K562 (cell line): Measurements from ENCODE around the gene DCDC2. TPM values are rescaled to one million over a fixed set of nuclear protein-coding genes. Genes with fewer than 3 reads are reported as not detected.

Experiments
- ATAC-seq: fragments of 200-7000 bp; cut with Tn5 transposase; 3 replicates; pipeline ENCODE4 v1.9.1; 2020; ENCODE audit warnings: moderate library complexity
- BruUV-seq: library from RNA; stranded (reverse); fragments of 400-500 nt; replicated peaks from 2 replicates; lab custom pipeline; 2021; lab: Mats Ljungman, UMichigan
- CTCF ChIA-PET: fragments of 300-600 bp; formaldehyde crosslinking; extraction: SDS; loops from one replicate; lab custom pipeline; 2021; ENCODE audit warnings: low intra/inter-chr PET ratio; lab: Yijun Ruan, JAX
- POLR2A ChIA-PET: fragments of 300-600, 350-650 bp; sonication (Branson Sonifier 250); formaldehyde crosslinking; extraction: SDS; loops from one replicate; lab custom pipeline; 2021; ENCODE audit warnings: antibody characterized with exemption, inconsistent platforms; lab: Yijun Ruan, JAX
- DNase-seq, 4 experiments: peaks; one replicate each; pipeline versions ENCODE4 v3.0.0 to v3.0.0-alpha.2; 2011 to 2018; ENCODE audit warnings: low spot score in 3 of 4, mixed read lengths in 3 of 4; ENCODE audit errors: extremely low read depth in 1 of 4
- FAIRE-seq: peaks from 2 replicates; lab custom pipeline; 2011; peaks lifted over from hg19 to GRCh38; lab: Jason Lieb, UNC
- H2AFZ ChIP-seq: 2 replicates; pipeline ENCODE4 v1.6.0; 2011; ENCODE audit warnings: low read depth, low read length, control low read depth, inconsistent platforms
- H3K27ac ChIP-seq: fragments of 200-600 bp; 3 replicates; pipeline ENCODE4 v1.8.0; 2011; ENCODE audit warnings: low read depth, mild to moderate bottlenecking, control low read depth, inconsistent platforms, low read length, moderate library complexity, mixed read lengths; ENCODE audit errors: extremely low read depth
- H3K27me3 ChIP-seq, 2 experiments: fragments of 300-600 bp in 1 of 2; 2 replicates in 1 of 2; 3 replicates in 1 of 2; pipeline versions ENCODE4 v1.6.0 to v1.8.0; 2011; ENCODE audit warnings: inconsistent platforms in 2 of 2, low read length in 2 of 2, mild to moderate bottlenecking in 1 of 2, mixed read lengths in 1 of 2, moderate library complexity in 1 of 2; ENCODE audit not compliant: control insufficient read depth in 2 of 2, insufficient read depth in 2 of 2
- H3K36me3 ChIP-seq: fragments of 300-600 bp; 3 replicates; pipeline ENCODE4 v1.8.0; 2011; ENCODE audit warnings: mild to moderate bottlenecking, low read length, inconsistent platforms; ENCODE audit not compliant: control insufficient read depth, insufficient read depth
- H3K4me1 ChIP-seq, 2 experiments: fragments of 200-600 bp in 1 of 2; replicated peaks in 1 of 2; 2 replicates in 1 of 2; 3 replicates in 1 of 2; pipeline versions ENCODE4 v1.5.1 to v1.8.0; 2011; ENCODE audit warnings: inconsistent platforms in 2 of 2, low read length in 2 of 2, mild to moderate bottlenecking in 1 of 2, mixed read lengths in 1 of 2, moderate library complexity in 1 of 2; ENCODE audit not compliant: control insufficient read depth in 2 of 2, insufficient read depth in 2 of 2
- H3K4me2 ChIP-seq: 2 replicates; pipeline ENCODE4 v1.6.1; 2011; ENCODE audit warnings: low read length, control low read depth, inconsistent platforms, mixed read lengths; ENCODE audit not compliant: insufficient read depth
- H3K4me3 ChIP-seq: fragments of 200-600 bp; sonication (generic), shearing (Covaris generic); 2 replicates; pipeline ENCODE4 v1.5.1; 2016; ENCODE audit warnings: control low read depth, inconsistent platforms
- H3K79me2 ChIP-seq: fragments of 200-600 bp; 3 replicates; pipeline ENCODE4 v1.8.0; 2011; ENCODE audit warnings: low read length, inconsistent platforms; ENCODE audit not compliant: control insufficient read depth, insufficient read depth
- H3K9ac ChIP-seq, 2 experiments: 2 replicates each; pipeline versions ENCODE4 v1.6.0 to v1.6.1; 2011; ENCODE audit warnings: low read depth in 2 of 2, low read length in 2 of 2, control low read depth in 1 of 2, inconsistent platforms in 1 of 2, mild to moderate bottlenecking in 1 of 2, mixed read lengths in 1 of 2; ENCODE audit not compliant: insufficient read depth in 1 of 2
- H3K9me1 ChIP-seq: one replicate; pipeline ENCODE4 v1.6.0; 2011; ENCODE audit warnings: inconsistent platforms, mild to moderate bottlenecking, low read length, moderate library complexity; ENCODE audit not compliant: control insufficient read depth, insufficient read depth
- H3K9me3 ChIP-seq: replicated peaks from 2 replicates; pipeline ENCODE4 v1.5.1; 2011; ENCODE audit warnings: low read depth, low read length, inconsistent platforms; ENCODE audit not compliant: control insufficient read depth, insufficient read depth
- H4K20me1 ChIP-seq: replicated peaks from 2 replicates; pipeline ENCODE4 v1.6.1; 2011; ENCODE audit warnings: low read length, inconsistent platforms, mixed read lengths; ENCODE audit not compliant: control insufficient read depth, insufficient read depth
- CBFA2T2 ChIP-seq: fragments of 450-650 bp; conservative IDR thresholded peaks from 2 replicates; pipeline ENCODE4 v1.6.1; 2017; ENCODE audit warnings: mild to moderate bottlenecking
- CEBPB ChIP-seq: fragments of 450-650 bp; IDR thresholded peaks from 2 replicates; pipeline ENCODE4 v1.6.1; 2016; ENCODE audit warnings: missing genetic modification characterization, missing compliant biosample characterization
- CEBPG ChIP-seq, 3 experiments: fragments of 200-800 bp in 1 of 3; sonication (Bioruptor generic) in 1 of 3; sonication (generic) in 1 of 3; formaldehyde crosslinking in 1 of 3; IDR thresholded peaks in 2 of 3; conservative IDR thresholded peaks in 1 of 3; 2 replicates each; pipeline versions ENCODE4 v1.6.1 to v1.8.0; 2016 to 2022; ENCODE audit warnings: missing compliant biosample characterization in 2 of 3, missing genetic modification characterization in 2 of 3, mild to moderate bottlenecking in 1 of 3, missing genetic modification reagents in 1 of 3
- CREM ChIP-seq: IDR thresholded peaks from 2 replicates; pipeline ENCODE4 v1.6.1; 2014; ENCODE audit warnings: antibody characterized with exemption, low read depth
- ERF ChIP-seq: fragments of 450-650 bp; formaldehyde crosslinking; IDR thresholded peaks from 2 replicates; pipeline ENCODE4 v1.4.0; 2020; ENCODE audit warnings: mild to moderate bottlenecking, mixed read lengths
- ETV1 ChIP-seq: fragments of 450-650 bp; conservative IDR thresholded peaks from 2 replicates; pipeline ENCODE4 v1.6.1; 2016; ENCODE audit warnings: missing genetic modification characterization, control low read depth, low read depth, missing compliant biosample characterization
- OTX1 ChIP-seq: fragments of 450-650 bp; formaldehyde crosslinking; IDR thresholded peaks from 2 replicates; pipeline ENCODE4 v1.4.0; 2022; ENCODE audit warnings: mild to moderate bottlenecking
- PCBP1 ChIP-seq: fragments of 200-400 bp; formaldehyde crosslinking; IDR thresholded peaks from 2 replicates; pipeline ENCODE4 v1.6.1; 2018; ENCODE audit warnings: mild to moderate bottlenecking, low read depth, low read length; ENCODE audit not compliant: poor library complexity, severe bottlenecking
- VEZF1 ChIP-seq: fragments of 200-800 bp; sonication (Bioruptor generic); IDR thresholded peaks from 2 replicates; pipeline ENCODE4 v1.6.1; 2017; ENCODE audit warnings: missing genetic modification characterization, missing compliant biosample characterization
- WGBS: fragments of 100-300 bp; shearing (Covaris generic); methylation state at CpG from one replicate; pipeline ENCODE4 v1.1.6; 2016; ENCODE audit warnings: low coverage, mixed read lengths; ENCODE audit not compliant: insufficient coverage; ENCODE audit errors: missing lambda C conversion rate; 5-methylcytosine and 5-hydroxymethylcytosine counted together
- in situ Hi-C: fragments of 300-500 bp; cut with MboI; formaldehyde crosslinking; loops from 4 replicates; pipeline ENCODE4 v1.15.0; 2018; ENCODE audit warnings: inconsistent platforms, mixed read lengths
- intact Hi-C: fragments of 100-400 bp; cut with micrococcal nuclease; formaldehyde crosslinking; loops from 2 replicates; pipeline ENCODE4 v1.14.2; 2022
- polyA plus RNA-seq, 8 experiments: library from polyadenylated mRNA; depleted of rRNA in 4 of 8; stranded (reverse) in 5 of 8; unstranded in 3 of 8; fragments of >200 nt; fragmentation: Nextera tagmentation in 2 of 8; fragmentation: Illumina TruSeq in 1 of 8; extraction: Ambion mirVana in 2 of 8; extraction: Trizol in 1 of 8; gene quantifications; 2 replicates each; pipeline versions ENCODE4 v1.2.1 to v1.2.3, GENCODE V29; 2011 to 2014; ENCODE audit warnings: inconsistent platforms in 1 of 8, missing spikeins in 1 of 8
- total RNA-seq, 7 experiments: library from RNA; depleted of rRNA in 6 of 7; stranded (reverse); fragments of >200 nt in 6 of 7; fragmentation: Illumina TruSeq in 2 of 7; extraction: Trizol in 2 of 7; gene quantifications; 2 replicates each; pipeline versions ENCODE4 v1.2.1 to v1.2.3, GENCODE V29; 2011 to 2021; ENCODE audit warnings: low replicate concordance in 1 of 7
- TF ChIP-seq, protein P1 (sequence below): fragments of 250-450 bp; sonication (Bioruptor Pico); IDR thresholded peaks from 2 replicates; pipeline ENCODE4 v1.9.0; 2021; ENCODE audit warnings: mild to moderate bottlenecking, inconsistent platforms

DCDC2 gene
- total and polyA plus RNA-seq, 9 of the 15 experiments (the other 6 are each of a cell fraction or from before 2014, with no cell fraction given), result 0.04 TPM; not detected in 8

DNA sequence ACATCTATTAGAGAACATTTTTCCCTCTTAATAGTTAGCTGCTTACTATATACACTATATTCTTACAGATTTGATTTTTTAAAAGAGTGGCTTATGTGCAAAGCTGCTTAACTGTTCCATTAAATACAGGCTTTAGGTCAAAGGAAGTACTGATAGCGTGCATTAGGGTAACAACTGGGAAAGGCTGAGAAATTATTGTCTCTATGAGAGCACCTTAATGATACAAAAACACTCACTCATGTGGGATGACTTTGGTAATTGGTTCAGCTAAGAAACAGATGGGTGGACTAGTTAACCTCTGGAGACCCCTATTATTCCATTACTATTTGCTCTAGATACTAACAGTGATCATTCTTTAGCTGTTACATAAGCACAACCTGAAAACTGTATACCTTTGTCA lies 4.0 kb downstream of the DCDC2 start (continued):
- TF ChIP-seq CBFA2T2, result no peak
- TF ChIP-seq OTX1 (CRISPR knock-in tag), result no peak

DNA sequence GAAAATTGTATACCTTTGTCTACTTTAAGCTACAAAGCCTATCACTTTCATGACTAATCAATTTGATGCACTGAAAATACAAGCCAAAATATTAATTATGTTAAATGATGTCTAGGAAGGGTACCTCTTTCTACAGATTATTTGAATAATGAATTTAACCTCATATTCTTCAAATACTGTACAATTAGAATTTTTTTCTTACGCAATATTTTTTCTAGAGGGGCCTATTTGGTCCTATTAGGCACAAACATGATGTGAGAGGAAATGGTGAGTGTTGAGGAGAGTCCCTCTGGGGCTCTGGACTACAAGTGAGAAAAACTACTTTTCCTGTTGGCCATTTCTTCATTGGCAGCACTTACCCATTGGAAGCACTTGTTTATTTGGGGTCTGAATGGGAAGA lies 5.4 kb downstream of the DCDC2 start:
- in situ Hi-C loops, result no loop called here
- H3K9ac ChIP-seq, result no peak overlapping the region
- ChIA-PET CTCF (no interaction called here), POLR2A (interaction anchor here (1.1 kb wide), 1 partner anchor 18 kb away, joined by 5 read pairs; no protein-coding TSS in a partner anchor)
- H3K36me3 ChIP-seq, result no peaks in the 10 kb centered on the region
- no peaks in the 10 kb centered on the region for H4K20me1 ChIP-seq
- H3K27me3 ChIP-seq, result peaks cover 12 to 17% of the 10 kb centered on the region in 2 experiments; a peak in 3 of 5 replicates
- 6% methylated on average over 1 of the region's 1 CpG for WGBS
- no TSS peak for BruUV-seq
- no peak overlapping the region for H3K4me3 ChIP-seq
- H3K9me1 ChIP-seq, result no peaks in the 10 kb centered on the region
- no peaks in the 10 kb centered on the region for H3K9me3 ChIP-seq
- H3K4me2 ChIP-seq, result no peak overlapping the region
- no peak for TF ChIP-seq ETV1 (tag)
- TF ChIP-seq CREM, result no peak
- TF ChIP-seq OTX1 (CRISPR knock-in tag), result no peak
- TF ChIP-seq ERF (CRISPR knock-in tag), result no peak
- TF ChIP-seq, protein P1, sequence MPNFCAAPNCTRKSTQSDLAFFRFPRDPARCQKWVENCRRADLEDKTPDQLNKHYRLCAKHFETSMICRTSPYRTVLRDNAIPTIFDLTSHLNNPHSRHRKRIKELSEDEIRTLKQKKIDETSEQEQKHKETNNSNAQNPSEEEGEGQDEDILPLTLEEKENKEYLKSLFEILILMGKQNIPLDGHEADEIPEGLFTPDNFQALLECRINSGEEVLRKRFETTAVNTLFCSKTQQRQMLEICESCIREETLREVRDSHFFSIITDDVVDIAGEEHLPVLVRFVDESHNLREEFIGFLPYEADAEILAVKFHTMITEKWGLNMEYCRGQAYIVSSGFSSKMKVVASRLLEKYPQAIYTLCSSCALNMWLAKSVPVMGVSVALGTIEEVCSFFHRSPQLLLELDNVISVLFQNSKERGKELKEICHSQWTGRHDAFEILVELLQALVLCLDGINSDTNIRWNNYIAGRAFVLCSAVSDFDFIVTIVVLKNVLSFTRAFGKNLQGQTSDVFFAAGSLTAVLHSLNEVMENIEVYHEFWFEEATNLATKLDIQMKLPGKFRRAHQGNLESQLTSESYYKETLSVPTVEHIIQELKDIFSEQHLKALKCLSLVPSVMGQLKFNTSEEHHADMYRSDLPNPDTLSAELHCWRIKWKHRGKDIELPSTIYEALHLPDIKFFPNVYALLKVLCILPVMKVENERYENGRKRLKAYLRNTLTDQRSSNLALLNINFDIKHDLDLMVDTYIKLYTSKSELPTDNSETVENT (CRISPR knock-in tag), result no peak
- no peak for TF ChIP-seq CEBPG (CRISPR knock-in tag; IDR thresholded peaks at IDR 0.05)
- TF ChIP-seq CEBPG (tag; conservative IDR thresholded peaks at IDR 0.05 in 1 of 2, IDR thresholded peaks at IDR 0.05 in 1 of 2), result peak in 1 of 2 experiments; percentile 57; a peak in 1 of 4 replicates
- no peak for TF ChIP-seq VEZF1 (CRISPR knock-in tag)
- peak; percentile 54 for TF ChIP-seq CEBPB (tag)
- no peak for TF ChIP-seq PCBP1
- H3K79me2 ChIP-seq, result no peaks in the 10 kb centered on the region
- ATAC-seq, result no peak
- H3K27ac ChIP-seq, result no peak overlapping the region
- intact Hi-C loops, result no loop called here
- no peak for DNase-seq
- H2AFZ ChIP-seq, result no peak overlapping the region
- peaks cover 0 to 2% of the 10 kb centered on the region in 2 experiments; a peak in 2 of 5 replicates for H3K4me1 ChIP-seq
- FAIRE-seq, result no peak
